Measurements from ENCODE around the gene TSPY8.
"Not testable (repeated sequence)": the region's sequence is repeated elsewhere in the genome, so short reads cannot be mapped to it uniquely, and the experiment has no call there.

Gene TSPY8
- total RNA-seq, result 0 reads per million in 2 donors

- not testable (repeated sequence) for DNase-seq
Observed at GRCh38 chrY:9357497-9357896, at the start of gene TSPY8. Gene TSPY8 (plus strand): TSS chrY:9357797. CDS start chrY:9357843, 46 bp downstream.

GRCh38 chrY:9320996-9321395 is 36.6 kb upstream of the TSPY8 start:
- no peak for DNase-seq

- DNase-seq, result not testable (repeated sequence)
Observed at GRCh38 chrY:9337164-9337563, 20.4 kb upstream of the TSPY8 start, which contains the start of gene TSPY4. Gene TSPY4 (plus strand): TSS chrY:9337464. CDS start chrY:9337510, 46 bp downstream.

- DNase-seq, result peak in 2 of 5 experiments; percentile 2 to 8
Observed at GRCh38 chrY:9396527-9396926, 38.9 kb downstream of the TSPY8 start.

- not testable (repeated sequence) for DNase-seq
Observed at GRCh38 chrY:9398121-9398520, 40.5 kb downstream of the TSPY8 start, which contains the start of gene TSPY3. Gene TSPY3 (plus strand): TSS chrY:9398421. CDS start chrY:9398467, 46 bp downstream.
